A172 (cell line): Measurements from ENCODE around the gene PSMD12. TPM values are rescaled to one million over a fixed set of nuclear protein-coding genes. Genes with fewer than 3 reads are reported as not detected.
"Not testable (repeated sequence)": the region's sequence is repeated elsewhere in the genome, so short reads cannot be mapped to it uniquely, and the experiment has no call there.

Experiments
- DNase-seq: peaks from one replicate; pipeline ENCODE4 v3.0.0-alpha.2; 2015; ENCODE audit warnings: low spot score
- total RNA-seq: library from RNA; depleted of rRNA; stranded (reverse); fragments of >200 nt; shearing (Covaris generic); gene quantifications from 2 replicates; pipeline ENCODE4 v1.2.3, GENCODE V29; 2014; rRNA removed

The PSMD12 gene
- total RNA-seq, 1 experiment from 2014 or later: 59.4 TPM

GRCh38 chr17:67310406-67310805 is 56.0 kb downstream of the PSMD12 start:
- no peak for DNase-seq

- not testable (repeated sequence) for DNase-seq
Measured at GRCh38 chr17:67305446-67306235, 60.7 kb downstream of the PSMD12 start.

GRCh38 chr17:67297454-67297960 is 68.9 kb downstream of the PSMD12 start:
- DNase-seq: no peak

GRCh38 chr17:67294451-67295199 is 71.8 kb downstream of the PSMD12 start:
- no peak for DNase-seq

GRCh38 chr17:67293251-67294203 is 72.8 kb downstream of the PSMD12 start:
- no peak for DNase-seq

- DNase-seq: no peak
Measured at GRCh38 chr17:67290711-67291291, 75.6 kb downstream of the PSMD12 start.

- no peak for DNase-seq
Measured at GRCh38 chr17:67290244-67290643, 76.1 kb downstream of the PSMD12 start.

GRCh38 chr17:67289181-67289876 is 77.0 kb downstream of the PSMD12 start:
- no peak for DNase-seq

Other genes starting within 250 kb of the PSMD12 start
- gene HELZ, start 121.4 kb downstream of the PSMD12 start, total RNA-seq: 28.5 and 44.1 TPM in 2 replicates
- gene PITPNC1, start 10.7 kb upstream of the PSMD12 start, total RNA-seq: 2.0 and 2.7 TPM in 2 replicates